ENCODE results near the gene PROSER3.

DNA sequence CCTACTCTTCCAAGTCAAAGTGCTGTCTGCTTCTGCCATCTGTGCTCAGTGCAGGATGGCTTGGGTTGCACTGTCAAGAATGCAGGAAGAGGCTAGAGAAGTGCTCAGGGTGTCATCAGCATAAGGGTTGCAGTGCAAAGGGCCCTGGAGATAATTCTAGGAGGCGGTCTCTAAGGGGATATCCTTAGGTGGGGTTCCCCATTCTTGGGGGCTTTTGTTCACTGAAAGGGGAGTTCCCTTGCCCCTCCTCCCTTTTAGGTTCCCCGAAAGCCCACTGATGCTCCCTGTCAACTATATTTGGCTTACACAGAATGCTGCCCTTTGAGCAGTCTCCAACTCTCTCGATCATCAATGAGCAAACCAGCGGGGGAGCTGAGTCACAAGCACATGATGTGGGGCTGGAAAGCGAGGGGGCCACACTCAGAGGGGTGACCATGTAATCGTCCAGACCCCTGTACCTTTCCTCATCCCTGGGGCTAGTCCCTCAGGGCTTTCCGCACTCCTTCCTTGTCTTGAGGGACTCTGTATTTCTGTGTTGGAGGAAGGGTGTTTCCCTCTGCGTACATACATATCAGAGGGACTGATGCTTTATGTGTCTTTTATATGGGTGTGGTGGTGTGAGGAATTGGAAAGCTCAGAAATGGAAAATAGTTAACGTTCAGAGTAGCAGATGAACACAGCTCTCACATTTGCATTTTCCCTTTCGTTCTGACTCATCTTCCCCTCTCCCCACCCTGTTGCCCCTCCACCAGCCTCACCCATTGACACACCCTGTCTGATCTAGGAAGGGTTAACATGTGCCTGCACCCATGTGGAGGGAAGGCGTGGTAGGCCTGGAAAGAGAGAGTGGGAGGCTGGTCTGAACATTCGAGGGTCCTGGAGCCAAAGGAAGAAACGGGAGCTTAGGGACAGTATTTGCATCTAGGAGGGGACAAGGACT, 46.9 kb upstream of the PROSER3 start:
- TF ChIP-seq, protein P1, sequence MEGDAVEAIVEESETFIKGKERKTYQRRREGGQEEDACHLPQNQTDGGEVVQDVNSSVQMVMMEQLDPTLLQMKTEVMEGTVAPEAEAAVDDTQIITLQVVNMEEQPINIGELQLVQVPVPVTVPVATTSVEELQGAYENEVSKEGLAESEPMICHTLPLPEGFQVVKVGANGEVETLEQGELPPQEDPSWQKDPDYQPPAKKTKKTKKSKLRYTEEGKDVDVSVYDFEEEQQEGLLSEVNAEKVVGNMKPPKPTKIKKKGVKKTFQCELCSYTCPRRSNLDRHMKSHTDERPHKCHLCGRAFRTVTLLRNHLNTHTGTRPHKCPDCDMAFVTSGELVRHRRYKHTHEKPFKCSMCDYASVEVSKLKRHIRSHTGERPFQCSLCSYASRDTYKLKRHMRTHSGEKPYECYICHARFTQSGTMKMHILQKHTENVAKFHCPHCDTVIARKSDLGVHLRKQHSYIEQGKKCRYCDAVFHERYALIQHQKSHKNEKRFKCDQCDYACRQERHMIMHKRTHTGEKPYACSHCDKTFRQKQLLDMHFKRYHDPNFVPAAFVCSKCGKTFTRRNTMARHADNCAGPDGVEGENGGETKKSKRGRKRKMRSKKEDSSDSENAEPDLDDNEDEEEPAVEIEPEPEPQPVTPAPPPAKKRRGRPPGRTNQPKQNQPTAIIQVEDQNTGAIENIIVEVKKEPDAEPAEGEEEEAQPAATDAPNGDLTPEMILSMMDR (IDR thresholded peaks at IDR 0.05), result no peak
- TF ChIP-seq POLR2A (IDR thresholded peaks at IDR 0.05), result no peak
